Sigmoid colon (tissue), 7 donors: ENCODE results near the gene EEPD1. TPM values are rescaled to one million over a fixed set of nuclear protein-coding genes. Genes with fewer than 3 reads are reported as not detected.

Experiments used
- DNase-seq: peaks from one replicate; pipeline ENCODE4 v3.0.0-alpha.2; 2019
- H3K27ac ChIP-seq, 4 donors: fragments of 200-600 bp; sonication (generic); one replicate each; pipeline ENCODE4 v1.5.1; 2016 to 2019; ENCODE audit warnings: mild to moderate bottlenecking in 1 of 4
- H3K27me3 ChIP-seq, 3 donors: fragments of 200-600 bp; sonication (generic); one replicate each; pipeline ENCODE4 v1.5.1; 2019; ENCODE audit warnings: mild to moderate bottlenecking in 1 of 3
- H3K36me3 ChIP-seq, 4 donors: fragments of 200-600 bp; sonication (generic); one replicate each; pipeline ENCODE4 v1.5.1; 2016 to 2019
- H3K4me1 ChIP-seq, 4 donors: fragments of 200-600 bp; sonication (generic); one replicate each; pipeline ENCODE4 v1.5.1; 2017 to 2019
- H3K4me3 ChIP-seq, 4 donors: fragments of 200-600 bp; sonication (generic); one replicate each; pipeline ENCODE4 v1.5.1; 2017 to 2019; ENCODE audit warnings: mild to moderate bottlenecking in 2 of 4, moderate library complexity in 1 of 4
- H3K9me3 ChIP-seq, 4 donors: fragments of 200-600 bp in 3 of 4; sonication (generic) in 3 of 4; one replicate each; pipeline versions ENCODE4 v1.5.1 to v1.6.1; 2013 to 2019
- CTCF ChIP-seq, 4 experiments: fragments of 450-650 bp in 3 of 4; fragments of 200-600 bp in 1 of 4; IDR thresholded peaks; one replicate each; pipeline ENCODE4 v1.5.1; 2016 to 2019; ENCODE audit warnings: antibody characterized with exemption in 4 of 4, mild to moderate bottlenecking in 3 of 4, moderate library complexity in 2 of 4
- EP300 ChIP-seq, 4 donors: sonication (generic); formaldehyde crosslinking; IDR thresholded peaks; one replicate each; pipeline ENCODE4 v1.6.1; 2017; ENCODE audit warnings: antibody characterized with exemption in 4 of 4
- POLR2A ChIP-seq, 2 donors: fragments of 450-650 bp; IDR thresholded peaks; one replicate each; pipeline ENCODE4 v1.6.1; 2016; ENCODE audit warnings: antibody characterized with exemption in 2 of 2, mild to moderate bottlenecking in 2 of 2, moderate library complexity in 2 of 2
- POLR2AphosphoS5 ChIP-seq, 4 donors: sonication (generic); formaldehyde crosslinking; IDR thresholded peaks; one replicate each; pipeline ENCODE4 v1.6.1; 2017; ENCODE audit warnings: antibody characterized with exemption in 4 of 4
- WGBS, 2 donors: extraction: QIAGEN DNeasy Blood & Tissue Kit; methylation state at CpG; one replicate each; pipeline ENCODE4 v1.1.7; 2013; 5-methylcytosine and 5-hydroxymethylcytosine counted together
- intact Hi-C: fragments of 100-400 bp; cut with DNase I; formaldehyde crosslinking; loops from one replicate; pipeline ENCODE4 v1.15.1; 2023
- polyA plus RNA-seq, 3 donors: library from polyadenylated mRNA; stranded (reverse); fragments of 200-250 nt; gene quantifications; one replicate each; pipeline ENCODE4 v1.2.3, GENCODE V29; 2013
- total RNA-seq, 4 donors: library from RNA; depleted of rRNA; stranded (reverse); fragments of >200 nt; gene quantifications; one replicate each; pipeline ENCODE4 v1.1.0, GENCODE V29; 2016
- donor health status: healthy with polysubstance abuse.
- donor health status: Bipolar disorder and iron deficiency.
- donor health status: healthy.

Gene EEPD1
- total and polyA plus RNA-seq, 7 donors = 6.6 to 18.1 (median 14.3) TPM

GRCh38 chr7:36312064-36312914 lies 159.2 kb downstream of the EEPD1 start:
- peaks cover 0 to 3% (median 1%) of the 10 kb centered on the region in 4 donors for H3K4me1 ChIP-seq
- no peak for TF ChIP-seq POLR2A (IDR thresholded peaks at IDR 0.05)
- TF ChIP-seq EP300 (IDR thresholded peaks at IDR 0.05) = no peak
- TF ChIP-seq CTCF (IDR thresholded peaks at IDR 0.05) = peak in 1 of 4 experiments; percentile 27
- no peak for TF ChIP-seq POLR2AphosphoS5 (IDR thresholded peaks at IDR 0.05)
- H3K27ac ChIP-seq = no peak overlapping the region
- no peak overlapping the region for H3K4me3 ChIP-seq
- no peaks in the 10 kb centered on the region for H3K36me3 ChIP-seq
- WGBS, 2 donors = 41 to 67% methylated on average over 15 of the region's 15 CpGs
- intact Hi-C loops = no loop called here
- no peak for DNase-seq
- H3K27me3 ChIP-seq = no peaks in the 10 kb centered on the region
- H3K9me3 ChIP-seq = no peaks in the 10 kb centered on the region

GRCh38 chr7:36312915-36313334 lies 159.9 kb downstream of the EEPD1 start:
- no peaks in the 10 kb centered on the region for H3K9me3 ChIP-seq
- no peak for DNase-seq
- no peaks in the 10 kb centered on the region for H3K36me3 ChIP-seq
- WGBS, 2 donors = 87 to 94% methylated on average over 18 of the region's 18 CpGs
- intact Hi-C loops = no loop called here
- H3K4me3 ChIP-seq = no peak overlapping the region
- H3K27me3 ChIP-seq = no peaks in the 10 kb centered on the region
- no peak for TF ChIP-seq EP300 (IDR thresholded peaks at IDR 0.05)
- no peak for TF ChIP-seq POLR2A (IDR thresholded peaks at IDR 0.05)
- TF ChIP-seq CTCF (IDR thresholded peaks at IDR 0.05) = no peak
- no peak for TF ChIP-seq POLR2AphosphoS5 (IDR thresholded peaks at IDR 0.05)
- H3K4me1 ChIP-seq = no peaks in the 10 kb centered on the region
- no peak overlapping the region for H3K27ac ChIP-seq

- Histone ChIP-seq H3K9me3 (no peaks in the 10 kb centered on the region), H3K4me3 (no peak overlapping the region)
- WGBS, 2 donors = 90 to 92% methylated on average over 6 of the region's 6 CpGs
Measured at GRCh38 chr7:36313607-36314006, 160.6 kb downstream of the EEPD1 start.

GRCh38 chr7:36314491-36314890 lies 161.4 kb downstream of the EEPD1 start:
- Histone ChIP-seq H3K27ac (no peak overlapping the region), H3K4me1 (no peaks in the 10 kb centered on the region), H3K36me3 (no peaks in the 10 kb centered on the region), H3K4me3 (no peak overlapping the region), H3K27me3 (no peaks in the 10 kb centered on the region), H3K9me3 (no peaks in the 10 kb centered on the region)
- intact Hi-C loops = no loop called here
- WGBS, 2 donors = 95 to 97% methylated on average over 2 of the region's 2 CpGs
- no peak for TF ChIP-seq POLR2AphosphoS5 (IDR thresholded peaks at IDR 0.05)
- no peak for TF ChIP-seq EP300 (IDR thresholded peaks at IDR 0.05)
- TF ChIP-seq POLR2A (IDR thresholded peaks at IDR 0.05) = no peak
- TF ChIP-seq CTCF (IDR thresholded peaks at IDR 0.05) = no peak
- no peak for DNase-seq

More at GRCh38 chr7:36313607-36314006, 160.6 kb downstream of the EEPD1 start:
- DNase-seq = no peak
- Histone ChIP-seq H3K4me1 (no peaks in the 10 kb centered on the region), H3K36me3 (no peaks in the 10 kb centered on the region), H3K27me3 (no peaks in the 10 kb centered on the region), H3K27ac (no peak overlapping the region)
- TF ChIP-seq POLR2A (IDR thresholded peaks at IDR 0.05) = no peak
- TF ChIP-seq POLR2AphosphoS5 (IDR thresholded peaks at IDR 0.05) = no peak
- TF ChIP-seq CTCF (IDR thresholded peaks at IDR 0.05) = no peak
- TF ChIP-seq EP300 (IDR thresholded peaks at IDR 0.05) = no peak
- intact Hi-C loops = no loop called here
